Measurements from ENCODE around the gene HLA-E. TPM values are rescaled to one million over a fixed set of nuclear protein-coding genes. Genes with fewer than 3 reads are reported as not detected.
A peak's percentile ranks its signal among the peaks of the same experiment; 100 is the strongest.

The HLA-E gene
- total and polyA plus RNA-seq, 2 donors (not counting 3 experiments of a cell fraction or from before 2014, with no cell fraction given) = 271 to 298 TPM

GRCh38 chr6:30515106-30515505 is 25.8 kb downstream of the HLA-E start:
- H3K4me1 ChIP-seq (ENCODE audit: control insufficient read depth, extremely low read depth, insufficient read depth, low read length) = peaks cover 5% of the 10 kb centered on the region
- H3K4me2 ChIP-seq (ENCODE audit: insufficient read depth, low read length) = no peak overlapping the region
- intact Hi-C loops (cut with micrococcal nuclease) = no loop called here
- no peaks in the 10 kb centered on the region for H3K9me1 ChIP-seq (replicated peaks; ENCODE audit: control insufficient read depth, extremely low read depth, insufficient read depth, low read length)
- no peaks in the 10 kb centered on the region for H4K20me1 ChIP-seq (replicated peaks; ENCODE audit: control insufficient read depth, extremely low read depth, insufficient read depth, low read length)
- FAIRE-seq (no peak), DNase-seq (ENCODE audit: low read depth, low spot score) (no peak)
- H3K36me3 ChIP-seq (ENCODE audit: control insufficient read depth in 2 of 2, extremely low read depth in 1 of 2, insufficient read depth in 2 of 2, low read length in 2 of 2) = no peaks in the 10 kb centered on the region
- dilution Hi-C loops (cut with MboI; ENCODE audit: extremely low pct_ligation_motif_present, low sequenced_read_pairs) = no loop called here
- POLR2A ChIA-PET = no interaction called here
- no peaks in the 10 kb centered on the region for H3K27me3 ChIP-seq (ENCODE audit: control insufficient read depth in 2 of 2, insufficient read depth in 2 of 2, low read length in 2 of 2)
- no peaks in the 10 kb centered on the region for H3K9me3 ChIP-seq (replicated peaks; ENCODE audit: control insufficient read depth, insufficient read depth, low read length)
- H3K9ac ChIP-seq (replicated peaks; ENCODE audit: extremely low read depth, insufficient read depth, low read length) = no peak overlapping the region
- no peaks in the 10 kb centered on the region for H3K79me2 ChIP-seq (ENCODE audit: control insufficient read depth, insufficient read depth, low read length)
- peak overlapping the region; percentile 9 for H2AFZ ChIP-seq (ENCODE audit: low read depth, low read length)
- H3K4me3 ChIP-seq (replicated peaks in 1 of 3; ENCODE audit: insufficient read depth in 1 of 3, low read depth in 1 of 3, low read length in 3 of 3) = no peak overlapping the region
- no TSS peak for BruUV-seq (replicated peaks)
- CTCF ChIA-PET = no interaction called here
- H3K27ac ChIP-seq (ENCODE audit: insufficient read depth, low read depth, low read length) = peak overlapping the region; percentile 98
- no peak for TF ChIP-seq CTCF (IDR thresholded peaks at IDR 0.05; ENCODE audit: extremely low read depth in 1 of 2, insufficient read depth in 1 of 2, low read depth in 1 of 2, low read length in 2 of 2)
- TF ChIP-seq GATA2 (IDR thresholded peaks at IDR 0.05; ENCODE audit: insufficient read depth, insufficient read length, low read depth, low read length) = no peak
- TF ChIP-seq MYC (IDR thresholded peaks at IDR 0.05; ENCODE audit: low read depth, low read length) = no peak
- no peak for TF ChIP-seq POLR2AphosphoS5 (IDR thresholded peaks at IDR 0.05; ENCODE audit: insufficient read depth, low read depth, low read length)
- TF ChIP-seq POLR2A (IDR thresholded peaks at IDR 0.05; ENCODE audit: low read depth, low read length) = no peak
- TF ChIP-seq EZH2 (IDR thresholded peaks at IDR 0.05; ENCODE audit: borderline replicate concordance, low read depth, low read length, severe bottlenecking) = no peak
- TF ChIP-seq MAX (IDR thresholded peaks at IDR 0.05; ENCODE audit: insufficient read depth, insufficient read length) = no peak
- no peak for TF ChIP-seq FOS (IDR thresholded peaks at IDR 0.05; ENCODE audit: borderline replicate concordance, insufficient read depth, low read length)
- TF ChIP-seq JUN (IDR thresholded peaks at IDR 0.05; ENCODE audit: borderline replicate concordance, insufficient read depth, insufficient read length, low read depth) = no peak
